Gastrocnemius medialis (tissue), 4 donors: Measurements from ENCODE around the gene BCL2. TPM values are rescaled to one million over a fixed set of nuclear protein-coding genes. Genes with fewer than 3 reads are reported as not detected.
A peak's percentile ranks its signal among the peaks of the same experiment; 100 is the strongest.

Experiments used
- ATAC-seq, 2 donors: fragments of 150-250 bp; one replicate each; pipeline ENCODE4 v1.9.1; 2016
- DNase-seq, 2 donors: peaks; one replicate each; pipeline ENCODE4 v3.0.0-alpha.2; 2019
- H3K27ac ChIP-seq, 4 donors: fragments of 200-600 bp; sonication (generic); 1 replicate in 1 of 4; 2 replicates in 3 of 4; pipeline ENCODE4 v1.5.1; 2016 to 2018; ENCODE audit warnings: mild to moderate bottlenecking in 2 of 4, moderate library complexity in 1 of 4
- H3K27me3 ChIP-seq, 3 donors: fragments of 200-600 bp; sonication (generic) in 2 of 3; 1 replicate in 1 of 3; 2 replicates in 2 of 3; pipeline versions ENCODE4 v1.5.1 to v1.6.0; 2016 to 2019; ENCODE audit warnings: mild to moderate bottlenecking in 1 of 3, moderate library complexity in 1 of 3
- H3K36me3 ChIP-seq, 2 donors: fragments of 200-600 bp; sonication (generic) in 1 of 2; one replicate each; pipeline ENCODE4 v1.5.1; 2017 to 2018
- H3K4me1 ChIP-seq, 2 donors: fragments of 200-600 bp; sonication (generic) in 1 of 2; one replicate each; pipeline ENCODE4 v1.5.1; 2016 to 2017; ENCODE audit warnings: mild to moderate bottlenecking in 2 of 2
- H3K4me3 ChIP-seq, 4 donors: fragments of 200-600 bp; sonication (generic) in 3 of 4; 1 replicate in 1 of 4; 2 replicates in 3 of 4; pipeline ENCODE4 v1.5.1; 2016 to 2019; ENCODE audit warnings: mild to moderate bottlenecking in 2 of 4
- H3K9me3 ChIP-seq, 3 donors: fragments of 200-600 bp; sonication (generic) in 2 of 3; 1 replicate in 1 of 3; 2 replicates in 2 of 3; pipeline ENCODE4 v1.5.1; 2016 to 2019
- POLR2A ChIP-seq, 2 donors: fragments of 450-650 bp; IDR thresholded peaks; one replicate each; pipeline ENCODE4 v1.6.1; 2017; ENCODE audit warnings: antibody characterized with exemption in 2 of 2, mild to moderate bottlenecking in 2 of 2, moderate library complexity in 2 of 2
- in situ Hi-C, 4 donors: fragments of 200-750 bp; cut with MboI; loops; one replicate each; pipeline versions ENCODE4 v1.15.0 to v1.8.0; 2017; ENCODE audit warnings: low sequenced_read_pairs in 4 of 4
- intact Hi-C: fragments of 100-400 bp; cut with DNase I; formaldehyde crosslinking; loops from one replicate; pipeline ENCODE4 v1.15.1; 2023; ENCODE audit warnings: low total_unique reads
- total RNA-seq, 4 donors: library from RNA; depleted of rRNA; stranded (reverse); fragments of >200 nt; gene quantifications; one replicate each; pipeline versions ENCODE4 v1.1.0 to v1.2.3, GENCODE V29; 2016
- TF ChIP-seq, protein P1 (sequence below), 5 experiments: fragments of 450-650 bp in 3 of 5; fragments of 200-600 bp in 2 of 5; sonication (generic) in 2 of 5; IDR thresholded peaks in 4 of 5; conservative IDR thresholded peaks in 1 of 5; 1 replicate in 4 of 5; 2 replicates in 1 of 5; pipeline ENCODE4 v1.5.1; 2016 to 2019; ENCODE audit warnings: antibody characterized with exemption in 5 of 5, mild to moderate bottlenecking in 3 of 5, moderate library complexity in 3 of 5

BCL2 gene
- total RNA-seq, 4 donors from 2014 or later = 6.2 to 20.4 (median 13.7) TPM

- Histone ChIP-seq H3K36me3 (no peaks in the 10 kb centered on the region), H3K27ac (peak overlapping the region; percentile 24 to 55 (median 48)), H3K4me3 (no peak overlapping the region), H3K4me1 (peaks cover 20 to 27% of the 10 kb centered on the region in 2 donors), H3K9me3 (no peaks in the 10 kb centered on the region), H3K27me3 (no peaks in the 10 kb centered on the region)
- in situ Hi-C loops (loop anchor here (5.0 to 25.0 kb wide), 4 partner anchors 185 to 305 kb away; partner anchors contain the start of gene BCL2 (in 1 of the 4)), intact Hi-C loops (loop anchor here (1.0 to 10.0 kb wide), 5 partner anchors 23 to 293 kb away; partner anchors contain the start of gene VPS4B)
- DNase-seq (no peak), ATAC-seq (no peak)
- no peak for TF ChIP-seq POLR2A (IDR thresholded peaks at IDR 0.05)
These were observed 187.4 kb downstream of the BCL2 start for GRCh38 chr18:63131959-63132818.

DNA sequence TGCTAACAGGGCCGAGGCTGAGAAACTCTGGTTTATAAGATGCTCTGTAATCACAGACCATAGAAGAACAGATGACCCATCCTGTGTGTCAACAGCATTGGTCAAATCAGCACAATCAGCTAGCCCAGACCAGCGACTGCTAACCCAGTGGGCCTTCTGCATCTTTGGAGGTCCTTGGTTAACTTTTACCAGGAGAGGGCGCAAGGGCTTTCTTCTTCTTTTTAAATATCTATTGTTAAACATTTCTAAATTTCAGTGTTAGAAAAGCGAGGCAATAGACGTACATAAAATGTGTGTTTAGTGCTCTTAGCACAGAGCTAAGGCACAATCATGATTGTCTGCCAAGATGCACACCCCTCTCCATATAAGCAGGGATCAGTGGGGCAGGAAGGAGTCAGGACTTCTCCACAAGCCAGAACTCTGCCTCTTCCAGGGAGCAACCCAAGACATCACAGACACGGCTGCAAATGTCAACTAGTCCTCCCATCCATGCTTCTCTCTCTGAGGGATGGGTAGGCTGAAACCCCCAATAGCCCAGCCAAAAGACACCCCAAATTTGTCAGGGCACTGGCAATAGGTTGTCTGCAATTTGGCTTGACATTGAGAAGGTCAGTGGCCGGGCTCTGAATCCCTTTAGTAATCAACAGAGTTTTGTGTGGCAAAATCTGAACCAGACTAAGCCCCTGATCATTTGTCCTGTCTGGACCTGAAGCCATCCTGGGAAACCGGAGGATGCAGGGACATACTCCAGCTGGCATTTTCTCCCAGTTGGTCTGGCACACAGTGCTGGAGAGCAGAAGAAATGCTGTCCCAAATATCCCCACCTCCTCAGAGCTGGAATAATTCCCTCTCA, 188.2 kb downstream of the BCL2 start:
- intact Hi-C loops (loop anchor here (1.0 to 10.0 kb wide), 5 partner anchors 23 to 293 kb away; partner anchors contain the start of gene VPS4B), in situ Hi-C loops (loop anchor here (5.0 to 25.0 kb wide), 4 partner anchors 186 to 306 kb away; partner anchors contain the start of gene BCL2 (in 1 of the 4))
- ATAC-seq = peak; percentile 50 to 59
- peak overlapping the region; percentile 24 to 55 (median 48) for H3K27ac ChIP-seq
- peak; percentile 27 to 33 for DNase-seq
- H3K27me3 ChIP-seq = no peaks in the 10 kb centered on the region
- no peaks in the 10 kb centered on the region for H3K9me3 ChIP-seq
- no peak overlapping the region for H3K4me3 ChIP-seq
- peaks cover 18 to 23% of the 10 kb centered on the region in 2 donors for H3K4me1 ChIP-seq
- TF ChIP-seq, protein P1, sequence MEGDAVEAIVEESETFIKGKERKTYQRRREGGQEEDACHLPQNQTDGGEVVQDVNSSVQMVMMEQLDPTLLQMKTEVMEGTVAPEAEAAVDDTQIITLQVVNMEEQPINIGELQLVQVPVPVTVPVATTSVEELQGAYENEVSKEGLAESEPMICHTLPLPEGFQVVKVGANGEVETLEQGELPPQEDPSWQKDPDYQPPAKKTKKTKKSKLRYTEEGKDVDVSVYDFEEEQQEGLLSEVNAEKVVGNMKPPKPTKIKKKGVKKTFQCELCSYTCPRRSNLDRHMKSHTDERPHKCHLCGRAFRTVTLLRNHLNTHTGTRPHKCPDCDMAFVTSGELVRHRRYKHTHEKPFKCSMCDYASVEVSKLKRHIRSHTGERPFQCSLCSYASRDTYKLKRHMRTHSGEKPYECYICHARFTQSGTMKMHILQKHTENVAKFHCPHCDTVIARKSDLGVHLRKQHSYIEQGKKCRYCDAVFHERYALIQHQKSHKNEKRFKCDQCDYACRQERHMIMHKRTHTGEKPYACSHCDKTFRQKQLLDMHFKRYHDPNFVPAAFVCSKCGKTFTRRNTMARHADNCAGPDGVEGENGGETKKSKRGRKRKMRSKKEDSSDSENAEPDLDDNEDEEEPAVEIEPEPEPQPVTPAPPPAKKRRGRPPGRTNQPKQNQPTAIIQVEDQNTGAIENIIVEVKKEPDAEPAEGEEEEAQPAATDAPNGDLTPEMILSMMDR (IDR thresholded peaks at IDR 0.05 in 4 of 5, conservative IDR thresholded peaks at IDR 0.05 in 1 of 5) = peak; percentile 48 to 69 (median 63)
- no peak for TF ChIP-seq POLR2A (IDR thresholded peaks at IDR 0.05)
- H3K36me3 ChIP-seq = no peaks in the 10 kb centered on the region

GRCh38 chr18:63130176-63130575, 189.4 kb downstream of the BCL2 start:
- intact Hi-C loops (loop anchor here (2.0 to 10.0 kb wide), 3 partner anchors 25 to 295 kb away; partner anchors contain the start of gene VPS4B), in situ Hi-C loops (loop anchor here (5.0 to 25.0 kb wide), 4 partner anchors 187 to 307 kb away; partner anchors contain the start of gene BCL2 (in 1 of the 4))
- H3K4me3 ChIP-seq = no peak overlapping the region
- ATAC-seq (no peak), DNase-seq (no peak)
- H3K4me1 ChIP-seq = peaks cover 18 to 30% of the 10 kb centered on the region in 2 donors
- H3K27ac ChIP-seq = no peak overlapping the region
- no peaks in the 10 kb centered on the region for H3K27me3 ChIP-seq
- no peaks in the 10 kb centered on the region for H3K36me3 ChIP-seq
- no peaks in the 10 kb centered on the region for H3K9me3 ChIP-seq
- TF ChIP-seq, protein P1 (IDR thresholded peaks at IDR 0.05 in 4 of 5, conservative IDR thresholded peaks at IDR 0.05 in 1 of 5) = no peak
- no peak for TF ChIP-seq POLR2A (IDR thresholded peaks at IDR 0.05)

DNA sequence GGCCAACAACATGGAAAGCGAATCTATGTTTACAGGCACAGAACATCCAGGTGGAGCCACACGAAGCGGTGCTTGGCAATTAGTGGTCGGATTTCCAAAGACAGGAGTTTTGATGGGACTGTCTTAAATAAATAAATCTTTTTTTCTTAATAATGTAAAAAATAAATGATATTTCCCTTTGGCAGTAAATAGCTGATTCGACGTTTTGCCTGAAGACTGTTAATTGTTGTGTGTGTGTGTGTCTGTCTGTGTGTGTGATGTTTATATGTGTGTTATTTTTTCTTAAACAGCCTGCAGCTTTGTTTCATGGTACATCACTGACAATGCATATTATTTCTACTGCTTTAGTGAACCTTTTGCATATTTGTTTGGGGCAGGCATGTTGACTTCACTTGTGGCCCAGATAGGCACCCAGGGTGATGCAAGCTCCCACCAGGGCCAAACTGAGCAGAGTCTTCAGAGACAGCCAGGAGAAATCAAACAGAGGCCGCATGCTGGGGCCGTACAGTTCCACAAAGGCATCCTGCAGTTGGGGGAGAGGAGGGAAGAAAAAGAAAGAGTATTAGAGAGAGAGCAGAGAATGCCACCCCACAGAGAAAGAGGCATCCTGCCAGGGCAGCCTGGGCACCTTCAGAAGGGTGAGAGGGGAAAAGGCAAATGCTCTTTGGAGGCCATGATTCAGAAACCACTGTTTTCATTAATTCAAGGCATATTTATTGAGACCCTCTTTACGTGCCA, 191.2 kb downstream of the BCL2 start:
- no peak for ATAC-seq
- no peaks in the 10 kb centered on the region for H3K27me3 ChIP-seq
- H3K27ac ChIP-seq = no peak overlapping the region
- H3K4me3 ChIP-seq = no peak overlapping the region
- H3K36me3 ChIP-seq = no peaks in the 10 kb centered on the region
- intact Hi-C loops = no loop called here
- no peaks in the 10 kb centered on the region for H3K9me3 ChIP-seq
- no peak for DNase-seq
- no peak for TF ChIP-seq POLR2A (IDR thresholded peaks at IDR 0.05)
- TF ChIP-seq, protein P1 (IDR thresholded peaks at IDR 0.05 in 4 of 5, conservative IDR thresholded peaks at IDR 0.05 in 1 of 5) = no peak
- peaks cover 18 to 31% of the 10 kb centered on the region in 2 donors for H3K4me1 ChIP-seq
- in situ Hi-C loops = loop anchor here (10.0 to 25.0 kb wide), 2 partner anchors 306 to 309 kb away; no protein-coding TSS in a partner anchor
